ENCODE results near the gene NFIA. TPM values are rescaled to one million over a fixed set of nuclear protein-coding genes. Genes with fewer than 3 reads are reported as not detected.

NFIA gene
- total RNA-seq, 1 experiment from 2014 or later, result 12.7 TPM

- H3F3A ChIP-seq (ENCODE audit: low read length, unreplicated experiment), result no peaks in the 10 kb centered on the region
- H3K9me3 ChIP-seq (ENCODE audit: low read length), result no peaks in the 10 kb centered on the region
- H3K4me2 ChIP-seq (ENCODE audit: low read length), result no peak overlapping the region
- no peak overlapping the region for H3K27ac ChIP-seq (ENCODE audit: low read length)
- peaks cover 35% of the 10 kb centered on the region for H3K79me2 ChIP-seq (ENCODE audit: low read length)
- H3K9me2 ChIP-seq (replicated peaks; ENCODE audit: low read length), result no peaks in the 10 kb centered on the region
- ChIA-PET POLR2A (ENCODE audit: unreplicated experiment) (no interaction called here), CTCF (no interaction called here)
- intact Hi-C loops (cut with micrococcal nuclease), result no loop called here
- no peaks in the 10 kb centered on the region for H3K27me3 ChIP-seq (ENCODE audit: low read length)
- no peak overlapping the region for H3K4me3 ChIP-seq (ENCODE audit: low read length)
- no peak for TF ChIP-seq CTCF (conservative IDR thresholded peaks at IDR 0.05; ENCODE audit: low read depth, low read length)
- no peak for TF ChIP-seq EZH2 (IDR thresholded peaks at IDR 0.05; ENCODE audit: low read length, unreplicated experiment)
- no peak for TF ChIP-seq EZH2phosphoT487 (IDR thresholded peaks at IDR 0.05; ENCODE audit: borderline replicate concordance, low read length)
- no peak overlapping the region for H2AFZ ChIP-seq (ENCODE audit: low read length)
- H3K36me3 ChIP-seq (ENCODE audit: low read depth, low read length), result no peaks in the 10 kb centered on the region
- H3K9ac ChIP-seq (ENCODE audit: low read length), result no peak overlapping the region
- no TSS peak for BruUV-seq (replicated peaks)
- no peaks in the 10 kb centered on the region for H4K20me1 ChIP-seq (ENCODE audit: low read length)
- H3K4me1 ChIP-seq (ENCODE audit: insufficient read depth, low read length), result peaks cover 5% of the 10 kb centered on the region; the same call in 1 of the 2 replicates
- DNase-seq, result no peak
- no peak for ATAC-seq
Measured at GRCh38 chr1:61097722-61098121, 15.4 kb downstream of the NFIA start.

- DNase-seq, result no peak
- no peak for TF ChIP-seq EZH2 (IDR thresholded peaks at IDR 0.05; ENCODE audit: low read length, unreplicated experiment)
- TF ChIP-seq CTCF (conservative IDR thresholded peaks at IDR 0.05; ENCODE audit: low read depth, low read length), result no peak
- TF ChIP-seq EZH2phosphoT487 (IDR thresholded peaks at IDR 0.05; ENCODE audit: borderline replicate concordance, low read length), result no peak
- no peaks in the 10 kb centered on the region for H3K9me3 ChIP-seq (ENCODE audit: low read length)
- H4K20me1 ChIP-seq (ENCODE audit: low read length), result no peaks in the 10 kb centered on the region
- H3K9me2 ChIP-seq (replicated peaks; ENCODE audit: low read length), result no peaks in the 10 kb centered on the region
- BruUV-seq (replicated peaks), result no TSS peak
- H3K4me1 ChIP-seq (ENCODE audit: insufficient read depth, low read length), result peaks cover 5% of the 10 kb centered on the region; the same call in 1 of the 2 replicates
- peaks cover 32% of the 10 kb centered on the region for H3K79me2 ChIP-seq (ENCODE audit: low read length)
- ChIA-PET POLR2A (ENCODE audit: unreplicated experiment) (no interaction called here), CTCF (no interaction called here)
- no peaks in the 10 kb centered on the region for H3K27me3 ChIP-seq (ENCODE audit: low read length)
- no peak overlapping the region for H3K27ac ChIP-seq (ENCODE audit: low read length)
- H3K9ac ChIP-seq (ENCODE audit: low read length), result no peak overlapping the region
- no peak for ATAC-seq
- H3K4me2 ChIP-seq (ENCODE audit: low read length), result no peak overlapping the region
- intact Hi-C loops (cut with micrococcal nuclease), result no loop called here
- H2AFZ ChIP-seq (ENCODE audit: low read length), result no peak overlapping the region
- H3K36me3 ChIP-seq (ENCODE audit: low read depth, low read length), result no peaks in the 10 kb centered on the region
- no peaks in the 10 kb centered on the region for H3F3A ChIP-seq (ENCODE audit: low read length, unreplicated experiment)
- H3K4me3 ChIP-seq (ENCODE audit: low read length), result no peak overlapping the region
Measured at GRCh38 chr1:61098333-61098732, 16.0 kb downstream of the NFIA start.

GRCh38 chr1:61098906-61099437 lies 16.6 kb downstream of the NFIA start:
- DNase-seq, result no peak
- TF ChIP-seq CTCF (conservative IDR thresholded peaks at IDR 0.05; ENCODE audit: low read depth, low read length) (no peak), EZH2 (IDR thresholded peaks at IDR 0.05; ENCODE audit: low read length, unreplicated experiment) (no peak), EZH2phosphoT487 (IDR thresholded peaks at IDR 0.05; ENCODE audit: borderline replicate concordance, low read length) (no peak)
- Histone ChIP-seq H3K27me3 (ENCODE audit: low read length) (no peaks in the 10 kb centered on the region), H3K9ac (ENCODE audit: low read length) (no peak overlapping the region), H3K27ac (ENCODE audit: low read length) (no peak overlapping the region), H2AFZ (ENCODE audit: low read length) (no peak overlapping the region), H3F3A (ENCODE audit: low read length, unreplicated experiment) (no peaks in the 10 kb centered on the region), H3K36me3 (ENCODE audit: low read depth, low read length) (no peaks in the 10 kb centered on the region), H3K9me3 (ENCODE audit: low read length) (no peaks in the 10 kb centered on the region), H3K4me3 (ENCODE audit: low read length) (no peak overlapping the region), H3K79me2 (ENCODE audit: low read length) (peaks cover 25% of the 10 kb centered on the region), H3K9me2 (replicated peaks; ENCODE audit: low read length) (no peaks in the 10 kb centered on the region), H4K20me1 (ENCODE audit: low read length) (no peaks in the 10 kb centered on the region), H3K4me1 (ENCODE audit: insufficient read depth, low read length) (peaks cover 5% of the 10 kb centered on the region; the same call in 1 of the 2 replicates), H3K4me2 (ENCODE audit: low read length) (no peak overlapping the region)
- intact Hi-C loops (cut with micrococcal nuclease), result no loop called here
- CTCF ChIA-PET, result no interaction called here
- BruUV-seq (replicated peaks), result no TSS peak
- POLR2A ChIA-PET (ENCODE audit: unreplicated experiment), result no interaction called here
- ATAC-seq, result no peak

All from PC-3 (cell line).